Activated B cell treated with CpG ODN at 0.5 μM for 24 hours (primary cell): Measurements from ENCODE around the gene PPP1R3G. TPM values are rescaled to one million over a fixed set of nuclear protein-coding genes. Genes with fewer than 3 reads are reported as not detected.

Experiments used
- ATAC-seq: fragments of 200-7000 bp; cut with Tn5 transposase; one replicate; pipeline ENCODE4 v1.10.0; 2021; ENCODE audit warnings: low read depth, mild to moderate bottlenecking, moderate library complexity
- CTCF ChIA-PET: fragments of 350-600 bp; sonication (Branson Sonifier 250); formaldehyde crosslinking; loops from one replicate; lab custom pipeline; 2021; ENCODE audit warnings: antibody characterized with exemption; lab: Charles Lee
- POLR2A ChIA-PET: fragments of 350-600 bp; sonication (Branson Sonifier 250); formaldehyde crosslinking; loops from one replicate; lab custom pipeline; 2021; ENCODE audit warnings: antibody characterized with exemption; lab: Charles Lee
- DNase-seq: peaks from one replicate; pipeline ENCODE4 v3.0.0; 2022
- H3K27ac Mint-ChIP-seq: one replicate; pipeline ENCODE4 v1.8.0; 2020; ENCODE audit warnings: mixed read lengths
- H3K27me3 Mint-ChIP-seq: one replicate; pipeline ENCODE4 v1.8.0; 2021; ENCODE audit warnings: mixed read lengths
- H3K36me3 Mint-ChIP-seq: one replicate; pipeline ENCODE4 v1.8.0; 2021; ENCODE audit warnings: low read depth, mixed read lengths
- H3K4me1 Mint-ChIP-seq: one replicate; pipeline ENCODE4 v1.8.0; 2021; ENCODE audit warnings: mixed read lengths
- H3K4me3 Mint-ChIP-seq: one replicate; pipeline ENCODE4 v1.8.0; 2020; ENCODE audit warnings: mild to moderate bottlenecking, mixed read lengths
- H3K9me3 Mint-ChIP-seq: one replicate; pipeline ENCODE4 v1.8.0; 2020; ENCODE audit warnings: mixed read lengths
- intact Hi-C: fragments of 100-400 bp; cut with micrococcal nuclease; formaldehyde crosslinking; loops from one replicate; pipeline ENCODE4 v1.15.1; 2024
- total RNA-seq: library from RNA; stranded (reverse); gene quantifications from 2 replicates; pipeline ENCODE4 v1.2.3, GENCODE V29; 2022
- TF ChIP-seq, protein P1 (sequence below): fragments of 200-600 bp; IDR thresholded peaks from one replicate; pipeline ENCODE4 v1.8.0; 2022; ENCODE audit warnings: antibody characterized with exemption, mild to moderate bottlenecking

Gene PPP1R3G
- total RNA-seq, 1 donor from 2014 or later: 0.11 TPM

DNA sequence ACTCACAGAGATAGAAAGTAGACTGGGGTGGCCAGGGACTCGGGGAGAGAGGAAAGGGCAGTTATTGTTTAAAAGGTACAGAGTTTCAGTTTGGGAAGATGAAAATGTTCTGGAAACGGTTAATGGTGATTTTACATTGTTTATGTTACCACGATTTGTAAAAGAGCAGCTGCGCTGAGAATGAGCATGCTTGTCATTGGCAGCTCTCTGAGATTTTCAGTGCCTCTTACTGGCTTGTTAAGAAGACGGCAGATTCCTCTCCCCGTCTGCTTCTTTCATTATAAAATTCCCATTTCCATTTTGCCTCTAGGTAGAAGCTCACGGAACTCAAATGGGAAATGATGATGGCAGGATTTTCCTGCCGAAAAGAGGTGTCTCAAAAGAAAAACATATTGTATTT lies 39.7 kb upstream of the PPP1R3G start:
- DNase-seq: no peak
- TF ChIP-seq, protein P1, sequence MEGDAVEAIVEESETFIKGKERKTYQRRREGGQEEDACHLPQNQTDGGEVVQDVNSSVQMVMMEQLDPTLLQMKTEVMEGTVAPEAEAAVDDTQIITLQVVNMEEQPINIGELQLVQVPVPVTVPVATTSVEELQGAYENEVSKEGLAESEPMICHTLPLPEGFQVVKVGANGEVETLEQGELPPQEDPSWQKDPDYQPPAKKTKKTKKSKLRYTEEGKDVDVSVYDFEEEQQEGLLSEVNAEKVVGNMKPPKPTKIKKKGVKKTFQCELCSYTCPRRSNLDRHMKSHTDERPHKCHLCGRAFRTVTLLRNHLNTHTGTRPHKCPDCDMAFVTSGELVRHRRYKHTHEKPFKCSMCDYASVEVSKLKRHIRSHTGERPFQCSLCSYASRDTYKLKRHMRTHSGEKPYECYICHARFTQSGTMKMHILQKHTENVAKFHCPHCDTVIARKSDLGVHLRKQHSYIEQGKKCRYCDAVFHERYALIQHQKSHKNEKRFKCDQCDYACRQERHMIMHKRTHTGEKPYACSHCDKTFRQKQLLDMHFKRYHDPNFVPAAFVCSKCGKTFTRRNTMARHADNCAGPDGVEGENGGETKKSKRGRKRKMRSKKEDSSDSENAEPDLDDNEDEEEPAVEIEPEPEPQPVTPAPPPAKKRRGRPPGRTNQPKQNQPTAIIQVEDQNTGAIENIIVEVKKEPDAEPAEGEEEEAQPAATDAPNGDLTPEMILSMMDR: no peak
- Mint-ChIP-seq H3K4me1 (no peaks in the 10 kb centered on the region), H3K27ac (no peak overlapping the region), H3K4me3 (no peak overlapping the region), H3K27me3 (no peaks in the 10 kb centered on the region), H3K9me3 (peaks cover 11% of the 10 kb centered on the region), H3K36me3 (peaks cover 15% of the 10 kb centered on the region)
- ATAC-seq: no peak
- intact Hi-C loops: no loop called here
- ChIA-PET CTCF (no interaction called here), POLR2A (no interaction called here)

DNA sequence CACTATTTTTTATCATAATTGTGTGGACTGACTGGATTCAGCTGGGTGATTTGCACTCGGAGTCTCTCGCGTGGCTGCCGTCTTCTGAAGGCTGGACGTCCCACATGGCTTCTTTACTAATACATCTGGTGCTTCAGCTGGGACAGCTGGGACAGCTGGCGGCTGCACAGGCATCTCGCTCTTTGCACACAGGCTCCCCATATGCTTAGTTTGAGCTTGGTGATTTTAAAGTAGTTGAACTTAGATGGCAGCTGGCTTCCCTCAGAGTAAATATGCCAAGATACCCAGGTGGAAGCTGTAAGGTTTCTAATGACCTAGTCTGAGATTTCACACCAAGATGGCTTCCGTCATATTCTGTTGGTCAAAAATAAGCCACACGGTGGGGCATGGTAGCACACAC lies 38.7 kb upstream of the PPP1R3G start:
- H3K36me3 Mint-ChIP-seq: peaks cover 22% of the 10 kb centered on the region
- ATAC-seq (no peak), DNase-seq (no peak)
- H3K27ac Mint-ChIP-seq: no peak overlapping the region
- H3K27me3 Mint-ChIP-seq: no peaks in the 10 kb centered on the region
- H3K4me3 Mint-ChIP-seq: no peak overlapping the region
- ChIA-PET POLR2A (interaction anchor here (0.6 kb wide), 1 partner anchor 37 kb away, joined by 3 read pairs; no protein-coding TSS in a partner anchor), CTCF (no interaction called here)
- no peaks in the 10 kb centered on the region for H3K4me1 Mint-ChIP-seq
- intact Hi-C loops: no loop called here
- H3K9me3 Mint-ChIP-seq: peaks cover 18% of the 10 kb centered on the region
- TF ChIP-seq, protein P1: no peak

DNA sequence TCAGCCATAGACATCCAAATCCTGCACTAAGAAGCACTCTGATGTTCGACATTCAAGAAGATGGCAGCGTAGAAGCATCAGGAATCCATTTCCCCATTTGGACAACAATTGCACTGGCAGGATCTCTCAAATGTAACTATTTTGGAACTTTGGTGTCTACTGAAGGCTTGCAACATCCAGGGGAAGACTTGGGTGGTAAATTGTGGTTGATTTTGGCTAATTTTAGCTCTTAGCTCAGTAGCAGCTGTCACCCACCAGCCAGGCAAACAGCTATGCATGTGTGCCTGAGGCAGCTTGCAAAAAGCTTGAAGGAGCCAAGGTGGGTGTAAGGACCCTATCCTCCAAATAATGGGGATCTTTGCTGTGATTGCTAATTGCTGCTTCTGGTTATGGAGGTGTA lies 35.1 kb upstream of the PPP1R3G start:
- Mint-ChIP-seq H3K4me1 (no peaks in the 10 kb centered on the region), H3K9me3 (peaks cover 21% of the 10 kb centered on the region), H3K27me3 (no peaks in the 10 kb centered on the region), H3K36me3 (peaks cover 8% of the 10 kb centered on the region), H3K4me3 (no peak overlapping the region), H3K27ac (no peak overlapping the region)
- ATAC-seq (no peak), DNase-seq (no peak)
- ChIA-PET POLR2A (no interaction called here), CTCF (no interaction called here)
- TF ChIP-seq, protein P1: no peak
- intact Hi-C loops: no loop called here

DNA sequence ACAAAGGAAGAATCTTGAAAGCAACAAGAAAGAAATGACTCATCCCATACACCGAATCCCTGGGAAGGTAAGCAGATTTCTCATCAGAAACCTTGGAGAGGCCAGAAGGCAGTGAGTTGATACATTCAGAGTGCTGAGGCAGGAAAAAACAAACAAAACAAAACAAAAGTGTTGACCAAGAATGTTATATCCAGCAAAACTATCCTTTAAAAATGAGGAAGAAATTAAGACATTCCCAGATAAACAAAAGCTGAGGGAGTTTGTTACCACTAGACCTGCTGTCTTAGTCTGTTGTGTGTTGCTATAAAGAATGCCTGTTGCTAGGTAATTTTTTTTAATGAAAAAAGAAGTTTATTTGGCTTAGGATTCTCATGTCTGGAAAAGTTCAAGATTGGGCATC lies 33.7 kb upstream of the PPP1R3G start:
- intact Hi-C loops: no loop called here
- DNase-seq (no peak), ATAC-seq (no peak)
- Mint-ChIP-seq H3K27me3 (no peaks in the 10 kb centered on the region), H3K4me1 (no peaks in the 10 kb centered on the region), H3K27ac (no peak overlapping the region), H3K36me3 (peaks cover 7% of the 10 kb centered on the region), H3K9me3 (peaks cover 21% of the 10 kb centered on the region), H3K4me3 (no peak overlapping the region)
- TF ChIP-seq, protein P1: no peak
- ChIA-PET CTCF (no interaction called here), POLR2A (no interaction called here)

DNA sequence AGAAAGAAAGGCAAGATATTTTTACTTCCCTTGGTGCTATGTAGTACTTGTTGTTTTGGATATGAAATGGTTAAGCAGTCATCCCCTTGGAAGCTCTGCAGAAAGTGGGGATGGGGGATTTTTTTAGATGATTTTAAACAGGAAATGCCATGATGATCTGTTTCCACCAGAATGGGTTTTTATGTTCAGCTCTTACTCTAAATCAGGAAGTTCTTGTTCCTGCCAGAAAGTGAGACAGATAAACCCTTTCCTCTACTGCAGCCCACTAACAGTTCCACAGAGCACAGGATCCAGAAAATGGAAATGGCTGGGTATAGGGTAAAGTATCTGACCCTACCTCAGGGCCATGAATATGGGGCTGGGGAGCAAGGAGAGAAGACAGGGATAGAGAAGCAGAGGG lies 32.1 kb upstream of the PPP1R3G start:
- ChIA-PET POLR2A (interaction anchor here (0.6 kb wide), 1 partner anchor 945 kb away, joined by 3 read pairs; no protein-coding TSS in a partner anchor), CTCF (no interaction called here)
- H3K27me3 Mint-ChIP-seq: no peaks in the 10 kb centered on the region

More for the DNA sequence above, 32.1 kb upstream of the PPP1R3G start:
- no peak overlapping the region for H3K27ac Mint-ChIP-seq
- no peak for ATAC-seq
- H3K9me3 Mint-ChIP-seq: peaks cover 21% of the 10 kb centered on the region
- no peak for DNase-seq
- H3K4me1 Mint-ChIP-seq: peaks cover 1% of the 10 kb centered on the region
- H3K36me3 Mint-ChIP-seq: peaks cover 7% of the 10 kb centered on the region
- no peak overlapping the region for H3K4me3 Mint-ChIP-seq
- TF ChIP-seq, protein P1: no peak
- intact Hi-C loops: no loop called here
